Thymus (tissue), 11 donors: ENCODE measurements around the gene STK40. TPM values are rescaled to one million over a fixed set of nuclear protein-coding genes. Genes with fewer than 3 reads are reported as not detected.

ENCODE experiments used
- DNase-seq, 9 donors: peaks; one replicate each; pipeline ENCODE4 v3.0.0-alpha.2; 2013; ENCODE audit warnings: low spot score in 9 of 9, low read depth in 6 of 9, missing footprints in 1 of 9
- H3K27ac ChIP-seq, 2 donors: one replicate each; pipeline ENCODE4 v1.5.1; 2013; ENCODE audit warnings: control low read depth in 1 of 2, low read depth in 1 of 2, low read length in 1 of 2, mild to moderate bottlenecking in 1 of 2, moderate library complexity in 1 of 2
- H3K27me3 ChIP-seq, 2 donors: one replicate each; pipeline ENCODE4 v1.5.1; 2013; ENCODE audit warnings: low read length in 1 of 2; ENCODE audit not compliant: control insufficient read depth in 2 of 2, insufficient read depth in 1 of 2
- H3K36me3 ChIP-seq, 2 donors: one replicate each; pipeline ENCODE4 v1.5.1; 2013; ENCODE audit warnings: low read length in 1 of 2, mild to moderate bottlenecking in 1 of 2, moderate library complexity in 1 of 2; ENCODE audit not compliant: control insufficient read depth in 2 of 2, insufficient read depth in 2 of 2
- H3K4me1 ChIP-seq, 2 donors: one replicate each; pipeline ENCODE4 v1.5.1; 2013; ENCODE audit warnings: low read length in 2 of 2; ENCODE audit not compliant: control insufficient read depth in 2 of 2, insufficient read depth in 2 of 2
- H3K4me3 ChIP-seq, 2 donors: one replicate each; pipeline ENCODE4 v1.5.1; 2013; ENCODE audit warnings: low read length in 2 of 2, control low read depth in 1 of 2, mild to moderate bottlenecking in 1 of 2
- H3K9me3 ChIP-seq, 2 donors: one replicate each; pipeline ENCODE4 v1.5.1; 2013; ENCODE audit warnings: low read length in 1 of 2, mild to moderate bottlenecking in 1 of 2; ENCODE audit not compliant: control insufficient read depth in 2 of 2, insufficient read depth in 1 of 2
- WGBS: extraction: QIAGEN DNeasy Blood & Tissue Kit; methylation state at CpG from one replicate; pipeline ENCODE4 v1.1.7; 2013; 5-methylcytosine and 5-hydroxymethylcytosine counted together
- polyA plus RNA-seq: library from polyadenylated mRNA; stranded (reverse); fragments of 200-250 nt; gene quantifications from one replicate; pipeline ENCODE4 v1.2.3, GENCODE V29; 2013
- total RNA-seq: library from RNA; stranded (reverse); fragments of 120-200 nt; gene quantifications from one replicate; pipeline ENCODE4 v1.2.4, GENCODE V29; 2013
- donor health status: healthy.

STK40 gene
- total and polyA plus RNA-seq, 2 donors = 17.6 to 20.7 TPM

- no peaks in the 10 kb centered on the region for H3K9me3 ChIP-seq
- H3K36me3 ChIP-seq = no peaks in the 10 kb centered on the region
- peak in 1 of 9 donors; percentile 22 for DNase-seq
- WGBS = 32% methylated on average over 59 of the region's 59 CpGs
- H3K27me3 ChIP-seq = peaks cover 49 to 67% of the 10 kb centered on the region in 2 donors
- peak overlapping the region; percentile 16 to 20 for H3K4me3 ChIP-seq
- H3K4me1 ChIP-seq = peaks cover 8 to 36% of the 10 kb centered on the region in 2 donors
- H3K27ac ChIP-seq = no peak overlapping the region
Measured at GRCh38 chr1:36321119-36321951, 64.4 kb downstream of the STK40 start.

GRCh38 chr1:36320767-36321118, 65.0 kb downstream of the STK40 start:
- no peaks in the 10 kb centered on the region for H3K9me3 ChIP-seq
- peak overlapping the region; percentile 16 to 20 for H3K4me3 ChIP-seq
- H3K4me1 ChIP-seq = peaks cover 8 to 36% of the 10 kb centered on the region in 2 donors
- peaks cover 49 to 64% of the 10 kb centered on the region in 2 donors for H3K27me3 ChIP-seq
- no peak for DNase-seq
- WGBS = 6% methylated on average over 23 of the region's 23 CpGs
- H3K27ac ChIP-seq = no peak overlapping the region
- H3K36me3 ChIP-seq = no peaks in the 10 kb centered on the region

- DNase-seq = no peak
- no peaks in the 10 kb centered on the region for H3K9me3 ChIP-seq
- no peaks in the 10 kb centered on the region for H3K36me3 ChIP-seq
- no peak overlapping the region for H3K27ac ChIP-seq
- no peak overlapping the region for H3K4me3 ChIP-seq
- 15% methylated on average over 16 of the region's 16 CpGs for WGBS
- peaks cover 49 to 62% of the 10 kb centered on the region in 2 donors for H3K27me3 ChIP-seq
- H3K4me1 ChIP-seq = peaks cover 8 to 36% of the 10 kb centered on the region in 2 donors
Measured at GRCh38 chr1:36320291-36320761, 65.4 kb downstream of the STK40 start.

- 96% methylated on average over 7 of the region's 7 CpGs for WGBS
- Histone ChIP-seq H3K4me1 (peaks cover 9 to 12% of the 10 kb centered on the region in 2 donors), H3K27me3 (no peaks in the 10 kb centered on the region), H3K4me3 (no peak overlapping the region), H3K9me3 (no peaks in the 10 kb centered on the region), H3K27ac (no peak overlapping the region), H3K36me3 (peaks cover 0 to 6% of the 10 kb centered on the region in 2 donors)
- DNase-seq = no peak
Measured at GRCh38 chr1:36309397-36309796, 76.3 kb downstream of the STK40 start.

DNA sequence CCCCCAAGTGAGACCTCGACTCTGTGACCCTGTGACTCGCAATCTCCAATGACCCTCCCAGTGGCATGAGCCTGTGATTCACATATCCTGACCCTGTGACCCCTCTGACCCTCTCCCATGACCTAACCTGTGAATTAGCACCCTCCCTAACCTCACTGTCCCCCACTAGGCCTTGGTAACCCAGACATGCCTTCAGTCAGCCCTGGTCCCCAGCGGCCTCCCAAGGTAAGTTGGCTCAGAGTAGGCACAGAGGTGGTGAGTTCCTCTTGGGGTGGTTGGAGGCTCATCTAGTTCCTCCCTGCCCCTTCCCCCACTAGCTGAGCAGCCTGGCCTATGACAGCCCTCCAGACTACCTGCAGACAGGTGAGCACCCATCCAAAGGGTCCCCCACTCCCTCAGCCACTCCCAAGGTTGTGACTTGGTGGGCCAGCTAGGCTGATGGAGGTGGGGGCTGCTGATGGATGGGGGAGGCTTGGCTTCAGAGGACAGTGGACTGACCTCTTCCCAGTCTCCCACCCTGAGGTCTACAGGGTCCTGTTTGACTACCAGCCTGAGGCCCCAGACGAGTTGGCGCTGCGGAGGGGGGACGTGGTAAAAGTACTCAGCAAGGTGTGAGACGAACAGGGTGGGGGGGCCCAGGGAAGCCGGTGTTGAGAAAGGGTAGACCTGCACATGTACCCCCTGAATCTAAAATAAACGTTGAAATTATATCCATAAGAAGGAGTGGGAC, 78.0 kb downstream of the STK40 start:
- Histone ChIP-seq H3K4me3 (no peak overlapping the region), H3K9me3 (no peaks in the 10 kb centered on the region), H3K27ac (no peak overlapping the region), H3K27me3 (no peaks in the 10 kb centered on the region), H3K4me1 (peaks cover 9 to 12% of the 10 kb centered on the region in 2 donors), H3K36me3 (peaks cover 12 to 20% of the 10 kb centered on the region in 2 donors)
- WGBS = 92% methylated on average over 10 of the region's 10 CpGs
- DNase-seq = no peak

- Histone ChIP-seq H3K27me3 (no peaks in the 10 kb centered on the region), H3K36me3 (peaks cover 19 to 28% of the 10 kb centered on the region in 2 donors), H3K9me3 (no peaks in the 10 kb centered on the region), H3K4me3 (peak overlapping the region; percentile 49 to 64), H3K27ac (no peak overlapping the region), H3K4me1 (peaks cover 9 to 12% of the 10 kb centered on the region in 2 donors)
- WGBS = 2% methylated on average over 46 of the region's 46 CpGs
- peak; percentile 83 to 97 (median 94) for DNase-seq
Measured at GRCh38 chr1:36306902-36307456, 78.7 kb downstream of the STK40 start.

- H3K27ac ChIP-seq = no peak within 1 kb of the TSS
- peak within 1 kb of the TSS; percentile 49 to 64 for H3K4me3 ChIP-seq
- no peaks in the 10 kb centered on the region for H3K27me3 ChIP-seq
- H3K9me3 ChIP-seq = no peaks in the 10 kb centered on the region
- WGBS = 9% methylated on average over 65 of the region's 65 CpGs
- H3K36me3 ChIP-seq = peaks cover 25 to 34% of the 10 kb centered on the region in 2 donors
- peak in 2 of 9 donors; percentile 26 to 48 for DNase-seq
- H3K4me1 ChIP-seq = peaks cover 9 to 12% of the 10 kb centered on the region in 2 donors
Measured at GRCh38 chr1:36306210-36306901, 79.4 kb downstream of the STK40 start, which contains the start of gene SH3D21. TSS of gene SH3D21 (plus strand) at chr1:36306368. CDS start at chr1:36306421, 53 bp downstream.

- Histone ChIP-seq H3K27ac (no peak overlapping the region), H3K9me3 (no peaks in the 10 kb centered on the region), H3K4me1 (peaks cover 9 to 12% of the 10 kb centered on the region in 2 donors), H3K27me3 (no peaks in the 10 kb centered on the region), H3K36me3 (peaks cover 30 to 39% of the 10 kb centered on the region in 2 donors), H3K4me3 (no peak overlapping the region)
- 95% methylated on average over 7 of the region's 7 CpGs for WGBS
- no peak for DNase-seq
Measured at GRCh38 chr1:36305915-36306209, 79.9 kb downstream of the STK40 start.
